HCT116 (cell line): ENCODE measurements around the gene SQSTM1.

Experiments used
- ATF3 ChIP-seq: IDR thresholded peaks from 2 replicates; pipeline ENCODE4 v1.6.1; 2012
- CEBPB ChIP-seq: IDR thresholded peaks from 2 replicates; pipeline ENCODE4 v1.6.1; 2012; ENCODE audit warnings: low read depth
- EZH2 ChIP-seq: fragments of 200-600 bp; sonication (generic); IDR thresholded peaks from 2 replicates; pipeline ENCODE4 v1.6.1; 2017; ENCODE audit warnings: antibody characterized with exemption, mixed run types
- EZH2phosphoT487 ChIP-seq: fragments of 200-600 bp; IDR thresholded peaks from 2 replicates; pipeline ENCODE4 v1.6.1; 2018; ENCODE audit warnings: antibody characterized with exemption, borderline replicate concordance
- POLR2A ChIP-seq: IDR thresholded peaks from 2 replicates; pipeline ENCODE4 v1.7.0; 2011; ENCODE audit warnings: borderline replicate concordance; ENCODE audit not compliant: insufficient read depth, insufficient read length; ENCODE audit errors: extremely low read depth
- POLR2AphosphoS5 ChIP-seq: IDR thresholded peaks from 2 replicates; pipeline ENCODE4 v1.6.1; 2011; ENCODE audit warnings: mild to moderate bottlenecking, low read depth, low read length, moderate library complexity
- RAD21 ChIP-seq: IDR thresholded peaks from 2 replicates; pipeline ENCODE4 v1.6.1; 2012; ENCODE audit warnings: low read depth, mild to moderate bottlenecking
- SIN3A ChIP-seq: IDR thresholded peaks from 2 replicates; pipeline ENCODE4 v1.6.1; 2012; ENCODE audit warnings: low read depth
- SP1 ChIP-seq: IDR thresholded peaks from 2 replicates; pipeline ENCODE4 v1.6.1; 2012; ENCODE audit warnings: low read depth
- ZFX ChIP-seq: fragments of 450-650 bp; IDR thresholded peaks from 2 replicates; pipeline ENCODE4 v1.6.1; 2017
- ZNF274 ChIP-seq: fragments of 200-500 bp; sonication (Bioruptor generic); IDR thresholded peaks from 2 replicates; pipeline ENCODE4 v1.6.1; 2014; ENCODE audit warnings: mild to moderate bottlenecking, low read depth, low read length, inconsistent platforms
- TF ChIP-seq, protein P1 (sequence below), 3 experiments: fragments of 200-600 bp in 1 of 3; sonication (generic) in 1 of 3; IDR thresholded peaks in 2 of 3; conservative IDR thresholded peaks in 1 of 3; 2 replicates each; pipeline ENCODE4 v1.5.1; 2012 to 2017; ENCODE audit warnings: low read depth in 2 of 3, low read length in 2 of 3, antibody characterized with exemption in 1 of 3, borderline replicate concordance in 1 of 3, control low read depth in 1 of 3, mild to moderate bottlenecking in 1 of 3, mixed read lengths in 1 of 3, mixed run types in 1 of 3, moderate library complexity in 1 of 3; ENCODE audit not compliant: insufficient read depth in 1 of 3
- TF ChIP-seq, protein P2 (sequence below): IDR thresholded peaks from 2 replicates; pipeline ENCODE4 v1.6.1; 2012; ENCODE audit warnings: low read depth
- TF ChIP-seq, protein P3 (sequence below): IDR thresholded peaks from 2 replicates; pipeline ENCODE4 v1.6.1; 2011; ENCODE audit warnings: mild to moderate bottlenecking, low read length, moderate library complexity; ENCODE audit not compliant: insufficient replicate concordance; ENCODE audit errors: extremely low read depth

GRCh38 chr5:179815491-179816249, 5.0 kb upstream of the SQSTM1 start:
- TF ChIP-seq SIN3A, result no peak
- TF ChIP-seq POLR2A, result no peak
- TF ChIP-seq POLR2AphosphoS5, result no peak
- TF ChIP-seq, protein P1, sequence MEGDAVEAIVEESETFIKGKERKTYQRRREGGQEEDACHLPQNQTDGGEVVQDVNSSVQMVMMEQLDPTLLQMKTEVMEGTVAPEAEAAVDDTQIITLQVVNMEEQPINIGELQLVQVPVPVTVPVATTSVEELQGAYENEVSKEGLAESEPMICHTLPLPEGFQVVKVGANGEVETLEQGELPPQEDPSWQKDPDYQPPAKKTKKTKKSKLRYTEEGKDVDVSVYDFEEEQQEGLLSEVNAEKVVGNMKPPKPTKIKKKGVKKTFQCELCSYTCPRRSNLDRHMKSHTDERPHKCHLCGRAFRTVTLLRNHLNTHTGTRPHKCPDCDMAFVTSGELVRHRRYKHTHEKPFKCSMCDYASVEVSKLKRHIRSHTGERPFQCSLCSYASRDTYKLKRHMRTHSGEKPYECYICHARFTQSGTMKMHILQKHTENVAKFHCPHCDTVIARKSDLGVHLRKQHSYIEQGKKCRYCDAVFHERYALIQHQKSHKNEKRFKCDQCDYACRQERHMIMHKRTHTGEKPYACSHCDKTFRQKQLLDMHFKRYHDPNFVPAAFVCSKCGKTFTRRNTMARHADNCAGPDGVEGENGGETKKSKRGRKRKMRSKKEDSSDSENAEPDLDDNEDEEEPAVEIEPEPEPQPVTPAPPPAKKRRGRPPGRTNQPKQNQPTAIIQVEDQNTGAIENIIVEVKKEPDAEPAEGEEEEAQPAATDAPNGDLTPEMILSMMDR (IDR thresholded peaks at IDR 0.05 in 2 of 3, conservative IDR thresholded peaks at IDR 0.05 in 1 of 3; ENCODE audit: borderline replicate concordance in 1 of 3, insufficient read depth in 1 of 3, low read depth in 2 of 3, low read length in 2 of 3), result no peak
- no peak for TF ChIP-seq EZH2
- TF ChIP-seq EZH2phosphoT487, result no peak
- no peak for TF ChIP-seq RAD21
- TF ChIP-seq, protein P2, sequence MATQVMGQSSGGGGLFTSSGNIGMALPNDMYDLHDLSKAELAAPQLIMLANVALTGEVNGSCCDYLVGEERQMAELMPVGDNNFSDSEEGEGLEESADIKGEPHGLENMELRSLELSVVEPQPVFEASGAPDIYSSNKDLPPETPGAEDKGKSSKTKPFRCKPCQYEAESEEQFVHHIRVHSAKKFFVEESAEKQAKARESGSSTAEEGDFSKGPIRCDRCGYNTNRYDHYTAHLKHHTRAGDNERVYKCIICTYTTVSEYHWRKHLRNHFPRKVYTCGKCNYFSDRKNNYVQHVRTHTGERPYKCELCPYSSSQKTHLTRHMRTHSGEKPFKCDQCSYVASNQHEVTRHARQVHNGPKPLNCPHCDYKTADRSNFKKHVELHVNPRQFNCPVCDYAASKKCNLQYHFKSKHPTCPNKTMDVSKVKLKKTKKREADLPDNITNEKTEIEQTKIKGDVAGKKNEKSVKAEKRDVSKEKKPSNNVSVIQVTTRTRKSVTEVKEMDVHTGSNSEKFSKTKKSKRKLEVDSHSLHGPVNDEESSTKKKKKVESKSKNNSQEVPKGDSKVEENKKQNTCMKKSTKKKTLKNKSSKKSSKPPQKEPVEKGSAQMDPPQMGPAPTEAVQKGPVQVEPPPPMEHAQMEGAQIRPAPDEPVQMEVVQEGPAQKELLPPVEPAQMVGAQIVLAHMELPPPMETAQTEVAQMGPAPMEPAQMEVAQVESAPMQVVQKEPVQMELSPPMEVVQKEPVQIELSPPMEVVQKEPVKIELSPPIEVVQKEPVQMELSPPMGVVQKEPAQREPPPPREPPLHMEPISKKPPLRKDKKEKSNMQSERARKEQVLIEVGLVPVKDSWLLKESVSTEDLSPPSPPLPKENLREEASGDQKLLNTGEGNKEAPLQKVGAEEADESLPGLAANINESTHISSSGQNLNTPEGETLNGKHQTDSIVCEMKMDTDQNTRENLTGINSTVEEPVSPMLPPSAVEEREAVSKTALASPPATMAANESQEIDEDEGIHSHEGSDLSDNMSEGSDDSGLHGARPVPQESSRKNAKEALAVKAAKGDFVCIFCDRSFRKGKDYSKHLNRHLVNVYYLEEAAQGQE, result no peak
- TF ChIP-seq, protein P3, sequence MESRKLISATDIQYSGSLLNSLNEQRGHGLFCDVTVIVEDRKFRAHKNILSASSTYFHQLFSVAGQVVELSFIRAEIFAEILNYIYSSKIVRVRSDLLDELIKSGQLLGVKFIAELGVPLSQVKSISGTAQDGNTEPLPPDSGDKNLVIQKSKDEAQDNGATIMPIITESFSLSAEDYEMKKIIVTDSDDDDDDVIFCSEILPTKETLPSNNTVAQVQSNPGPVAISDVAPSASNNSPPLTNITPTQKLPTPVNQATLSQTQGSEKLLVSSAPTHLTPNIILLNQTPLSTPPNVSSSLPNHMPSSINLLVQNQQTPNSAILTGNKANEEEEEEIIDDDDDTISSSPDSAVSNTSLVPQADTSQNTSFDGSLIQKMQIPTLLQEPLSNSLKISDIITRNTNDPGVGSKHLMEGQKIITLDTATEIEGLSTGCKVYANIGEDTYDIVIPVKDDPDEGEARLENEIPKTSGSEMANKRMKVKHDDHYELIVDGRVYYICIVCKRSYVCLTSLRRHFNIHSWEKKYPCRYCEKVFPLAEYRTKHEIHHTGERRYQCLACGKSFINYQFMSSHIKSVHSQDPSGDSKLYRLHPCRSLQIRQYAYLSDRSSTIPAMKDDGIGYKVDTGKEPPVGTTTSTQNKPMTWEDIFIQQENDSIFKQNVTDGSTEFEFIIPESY, result no peak
- TF ChIP-seq CEBPB, result no peak
- TF ChIP-seq ZNF274, result no peak
- TF ChIP-seq SP1, result no peak
- TF ChIP-seq ATF3, result no peak
- no peak for TF ChIP-seq ZFX
